HEK293 (cell line): ENCODE measurements around the gene ZNF462.

Source experiments
- CTCF ChIP-seq: fragments of 450-650 bp; formaldehyde crosslinking; IDR thresholded peaks from 2 replicates; pipeline ENCODE4 v1.5.1; 2016; ENCODE audit warnings: missing biosample characterization, missing genetic modification characterization
- WT1 ChIP-seq: fragments of 450-650 bp; formaldehyde crosslinking; IDR thresholded peaks from 2 replicates; pipeline ENCODE4 v1.5.1; 2016; ENCODE audit warnings: missing biosample characterization, missing genetic modification characterization
- ZBTB1 ChIP-seq: fragments of 450-650 bp; formaldehyde crosslinking; IDR thresholded peaks from 2 replicates; pipeline ENCODE4 v1.5.1; 2016; ENCODE audit warnings: missing biosample characterization, missing genetic modification characterization
- ZBTB11 ChIP-seq: fragments of 450-650 bp; formaldehyde crosslinking; conservative IDR thresholded peaks from 2 replicates; pipeline ENCODE4 v1.5.1; 2016; ENCODE audit warnings: low read depth, missing biosample characterization, missing genetic modification characterization
- ZNF133 ChIP-seq: fragments of 450-650 bp; formaldehyde crosslinking; IDR thresholded peaks from 2 replicates; pipeline ENCODE4 v1.5.1; 2016; ENCODE audit warnings: missing biosample characterization, missing genetic modification characterization
- ZNF214 ChIP-seq: fragments of 450-650 bp; formaldehyde crosslinking; IDR thresholded peaks from 2 replicates; pipeline ENCODE4 v1.5.1; 2017; ENCODE audit warnings: missing biosample characterization, mild to moderate bottlenecking, missing genetic modification characterization, borderline replicate concordance
- ZNF350 ChIP-seq: fragments of 450-650 bp; formaldehyde crosslinking; IDR thresholded peaks from 2 replicates; pipeline ENCODE4 v1.5.0; 2017; ENCODE audit warnings: missing biosample characterization, mild to moderate bottlenecking, missing genetic modification characterization
- ZNF513 ChIP-seq: fragments of 450-650 bp; IDR thresholded peaks from 2 replicates; pipeline ENCODE4 v1.5.1; 2018; ENCODE audit warnings: missing biosample characterization, missing genetic modification characterization
- TF ChIP-seq, protein P1 (sequence below): fragments of 450-650 bp; formaldehyde crosslinking; IDR thresholded peaks from 2 replicates; pipeline ENCODE4 v1.5.1; 2016; ENCODE audit warnings: missing biosample characterization, missing genetic modification characterization

DNA sequence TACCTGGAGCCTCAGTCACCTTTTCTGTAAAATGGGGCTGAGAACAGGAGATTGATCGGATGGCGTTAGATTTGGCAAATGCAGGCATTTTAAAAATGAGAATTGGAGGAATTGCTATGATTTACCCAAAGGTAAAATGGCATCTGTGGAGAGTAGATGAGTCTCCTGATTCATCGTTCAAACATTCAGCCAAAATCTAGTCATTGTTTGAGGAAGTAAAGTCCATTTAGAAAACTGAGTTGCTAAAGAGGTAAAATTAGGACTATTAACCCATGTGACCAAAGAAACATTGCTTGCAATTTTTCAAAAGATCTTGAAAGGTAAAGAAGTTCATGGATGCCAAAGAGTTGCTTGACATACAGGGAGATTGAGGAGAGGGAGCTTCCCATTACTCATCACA, 69.7 kb downstream of the ZNF462 start:
- TF ChIP-seq WT1 = no peak
- no peak for TF ChIP-seq CTCF (tag by site-specific recombination)
- TF ChIP-seq ZNF513 (tag by site-specific recombination) = no peak
- TF ChIP-seq, protein P1, sequence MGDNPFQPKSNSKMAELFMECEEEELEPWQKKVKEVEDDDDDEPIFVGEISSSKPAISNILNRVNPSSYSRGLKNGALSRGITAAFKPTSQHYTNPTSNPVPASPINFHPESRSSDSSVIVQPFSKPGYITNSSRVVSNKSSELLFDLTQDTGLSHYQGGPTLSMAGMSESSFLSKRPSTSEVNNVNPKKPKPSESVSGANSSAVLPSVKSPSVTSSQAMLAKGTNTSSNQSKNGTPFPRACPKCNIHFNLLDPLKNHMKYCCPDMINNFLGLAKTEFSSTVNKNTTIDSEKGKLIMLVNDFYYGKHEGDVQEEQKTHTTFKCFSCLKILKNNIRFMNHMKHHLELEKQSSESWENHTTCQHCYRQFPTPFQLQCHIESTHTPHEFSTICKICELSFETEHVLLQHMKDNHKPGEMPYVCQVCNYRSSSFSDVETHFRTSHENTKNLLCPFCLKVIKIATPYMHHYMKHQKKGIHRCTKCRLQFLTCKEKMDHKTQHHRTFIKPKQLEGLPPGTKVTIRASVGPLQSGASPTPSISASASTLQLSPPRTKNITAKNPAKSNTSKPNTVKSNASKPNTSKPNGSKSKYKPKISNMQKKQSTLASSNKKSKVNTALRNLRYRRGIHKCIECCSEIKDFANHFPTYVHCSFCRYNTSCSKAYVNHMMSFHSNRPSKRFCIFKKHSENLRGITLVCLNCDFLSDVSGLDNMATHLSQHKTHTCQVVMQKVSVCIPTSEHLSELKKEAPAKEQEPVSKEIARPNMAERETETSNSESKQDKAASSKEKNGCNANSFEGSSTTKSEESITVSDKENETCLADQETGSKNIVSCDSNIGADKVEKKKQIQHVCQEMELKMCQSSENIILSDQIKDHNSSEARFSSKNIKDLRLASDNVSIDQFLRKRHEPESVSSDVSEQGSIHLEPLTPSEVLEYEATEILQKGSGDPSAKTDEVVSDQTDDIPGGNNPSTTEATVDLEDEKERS (tag by site-specific recombination) = no peak
- TF ChIP-seq ZNF133 (tag by site-specific recombination) = no peak
- no peak for TF ChIP-seq ZNF214 (tag by site-specific recombination)
- TF ChIP-seq ZBTB1 = no peak
- TF ChIP-seq ZNF350 (tag by site-specific recombination) = no peak
- no peak for TF ChIP-seq ZBTB11
